Stimulated activated naive B cell treated with anti-CD40 and anti-IgM and Interleukin-4, amounts not matched to agents 10 μg/mL and 1 μg/mL and 100 μg/mL, for 72 hours (primary cell): ENCODE data around the gene HYOU1.

ENCODE experiments used
- ATAC-seq, 2 donors: fragments of 150-1000 bp; cut with Tn5 transposase; replicated peaks; 2 replicates each; pipeline ENCODE4 v1.10.0; 2021; ENCODE audit warnings: moderate library complexity in 1 of 2
- DNase-seq: peaks from one replicate; pipeline ENCODE4 v3.0.0; 2021
- H3K27ac Mint-ChIP-seq: one replicate; pipeline ENCODE4 v1.8.0; 2022; ENCODE audit warnings: mild to moderate bottlenecking, mixed read lengths
- H3K27me3 Mint-ChIP-seq, 2 donors: one replicate each; pipeline ENCODE4 v1.8.0; 2022; ENCODE audit warnings: mixed read lengths in 2 of 2
- H3K36me3 Mint-ChIP-seq, 2 donors: one replicate each; pipeline ENCODE4 v1.8.0; 2022; ENCODE audit warnings: mixed read lengths in 2 of 2, mild to moderate bottlenecking in 1 of 2
- H3K4me1 Mint-ChIP-seq, 2 donors: one replicate each; pipeline ENCODE4 v1.8.0; 2022; ENCODE audit warnings: mixed read lengths in 2 of 2, mild to moderate bottlenecking in 1 of 2
- H3K4me3 Mint-ChIP-seq, 2 donors: one replicate each; pipeline ENCODE4 v1.8.0; 2022; ENCODE audit warnings: mild to moderate bottlenecking in 2 of 2, mixed read lengths in 2 of 2, moderate library complexity in 1 of 2
- H3K9me3 Mint-ChIP-seq, 2 donors: one replicate each; pipeline ENCODE4 v1.8.0; 2022; ENCODE audit warnings: mixed read lengths in 2 of 2, mild to moderate bottlenecking in 1 of 2

The HYOU1 gene

DNA sequence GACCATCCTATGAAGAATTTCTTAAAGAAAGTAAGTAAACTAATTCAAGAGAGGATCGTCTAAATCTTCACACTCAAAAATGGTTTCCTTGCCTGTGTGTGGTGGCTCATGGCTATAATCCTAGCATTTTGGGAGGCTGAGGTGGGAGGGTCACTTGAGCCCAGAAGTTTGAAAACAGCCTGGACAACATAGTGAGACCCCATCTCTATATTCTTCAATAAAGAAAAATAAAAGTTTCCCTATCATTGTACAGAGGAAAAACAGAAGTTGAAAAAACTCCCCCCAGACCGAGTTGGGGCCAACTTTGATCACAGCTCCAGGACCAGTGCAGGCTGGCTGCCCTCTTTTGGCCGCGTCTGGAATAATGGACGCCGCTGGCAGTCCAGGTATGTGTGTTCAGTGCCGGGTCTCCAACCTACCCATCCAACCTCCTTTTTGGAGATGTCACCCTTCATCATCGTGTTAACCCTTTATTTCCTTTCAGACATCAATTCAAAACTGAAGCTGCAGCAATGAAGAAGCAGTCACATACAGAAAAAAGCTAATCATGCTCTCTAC is 41.9 kb downstream of the HYOU1 start:
- H3K4me3 Mint-ChIP-seq, result peak overlapping the region; percentile 30 to 57
- H3K27me3 Mint-ChIP-seq, result no peaks in the 10 kb centered on the region
- DNase-seq (no peak), ATAC-seq (no peak)
- H3K27ac Mint-ChIP-seq, result peak overlapping the region; percentile 69
- H3K36me3 Mint-ChIP-seq, result peaks cover 53 to 65% of the 10 kb centered on the region in 2 donors
- H3K4me1 Mint-ChIP-seq, result peaks cover 25 to 28% of the 10 kb centered on the region in 2 donors
- H3K9me3 Mint-ChIP-seq, result no peaks in the 10 kb centered on the region

DNA sequence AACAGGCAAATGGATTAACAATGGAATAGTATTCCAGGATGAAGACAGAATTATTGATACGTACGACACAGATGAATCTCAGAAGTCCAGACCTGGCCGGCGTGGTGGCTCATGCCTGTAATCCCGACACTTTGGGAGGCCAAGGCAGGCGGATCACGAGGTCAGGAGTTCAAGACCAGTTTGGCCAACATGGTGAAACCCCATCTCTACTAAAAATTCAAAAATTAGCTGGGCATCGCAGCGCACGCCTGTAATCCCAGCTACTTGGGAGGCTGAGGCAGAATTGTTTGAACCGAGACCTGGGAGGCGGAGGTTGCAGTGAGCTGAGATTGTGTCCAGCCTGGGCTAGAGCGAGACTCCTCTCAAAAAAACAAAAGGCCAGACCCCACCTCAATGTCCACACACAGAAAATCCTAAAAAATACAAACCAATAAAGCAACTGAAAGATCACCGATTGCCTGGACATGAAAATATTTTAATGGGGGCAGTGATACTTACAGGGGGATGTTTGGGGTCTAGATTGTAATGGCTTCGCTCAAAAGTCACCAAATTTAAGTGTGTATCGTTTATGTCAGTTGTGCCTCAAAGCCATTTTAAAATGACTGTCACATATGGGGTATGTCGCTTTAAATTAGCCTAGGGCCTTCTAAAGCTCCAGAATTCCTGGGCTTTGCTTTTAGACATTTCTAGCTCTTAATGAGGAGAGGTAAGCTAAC is 42.6 kb downstream of the HYOU1 start:
- Mint-ChIP-seq H3K27ac (peak overlapping the region; percentile 51), H3K36me3 (peaks cover 53 to 69% of the 10 kb centered on the region in 2 donors), H3K4me1 (peaks cover 24 to 28% of the 10 kb centered on the region in 2 donors), H3K9me3 (no peaks in the 10 kb centered on the region), H3K27me3 (no peaks in the 10 kb centered on the region), H3K4me3 (no peak overlapping the region)
- ATAC-seq (no peak), DNase-seq (no peak)

DNA sequence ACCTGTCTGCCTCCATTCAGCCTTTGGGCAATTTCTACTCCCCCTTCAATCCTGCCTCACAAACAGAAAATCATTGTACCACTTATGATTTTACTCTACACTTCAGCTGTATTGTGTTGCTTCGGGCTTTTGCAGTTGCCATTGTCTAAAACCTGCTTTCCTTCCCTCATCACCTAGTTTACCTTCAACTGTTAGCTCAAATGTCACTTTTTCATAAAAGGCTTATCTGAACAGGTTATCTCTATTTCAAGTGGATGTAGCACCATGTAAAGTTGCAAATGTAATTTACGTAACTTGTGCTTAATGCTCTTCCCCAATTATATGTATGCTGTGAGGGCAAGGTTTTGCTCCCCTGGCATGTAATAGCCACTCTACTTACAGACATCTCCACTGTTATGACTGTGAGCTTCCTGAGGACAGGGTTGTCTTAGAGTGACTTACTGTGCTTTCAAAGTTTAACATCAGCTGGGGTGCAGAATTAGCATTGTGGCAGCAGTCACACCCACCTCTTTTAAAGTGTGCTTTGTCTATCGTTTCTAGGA is 44.3 kb downstream of the HYOU1 start:
- Mint-ChIP-seq H3K36me3 (peaks cover 56 to 63% of the 10 kb centered on the region in 2 donors), H3K4me3 (no peak overlapping the region), H3K27me3 (no peaks in the 10 kb centered on the region), H3K4me1 (peaks cover 24 to 28% of the 10 kb centered on the region in 2 donors), H3K27ac (peak overlapping the region; percentile 56), H3K9me3 (no peaks in the 10 kb centered on the region)
- DNase-seq (no peak), ATAC-seq (no peak)

DNA sequence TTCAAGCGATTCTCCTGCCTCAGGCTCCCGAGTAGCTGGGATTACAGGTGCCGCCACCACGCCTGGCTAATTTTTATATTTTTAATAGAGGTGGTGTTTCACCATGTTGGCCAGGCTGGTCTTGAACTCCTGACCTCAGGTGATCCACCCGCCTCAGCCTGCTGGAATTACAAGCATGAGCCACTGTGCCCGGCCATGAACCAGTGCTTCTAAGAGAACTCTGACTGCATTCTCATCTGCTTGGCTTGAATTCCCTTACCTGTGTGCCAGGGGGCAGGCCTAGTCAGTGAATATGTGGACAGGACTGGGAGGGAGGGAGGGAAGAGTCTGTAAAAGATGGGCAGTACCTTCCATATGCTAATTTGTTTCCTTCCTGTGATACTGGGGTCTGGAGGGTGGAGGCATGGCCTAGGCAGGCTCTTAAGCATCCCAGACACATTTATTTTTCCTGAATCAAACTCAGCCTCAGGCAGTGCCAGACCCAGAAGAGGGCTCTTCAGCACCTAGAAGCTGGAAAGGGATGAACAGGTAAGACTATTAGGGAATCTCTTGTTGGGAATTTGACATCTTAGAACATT is 45.4 kb downstream of the HYOU1 start:
- H3K4me1 Mint-ChIP-seq, result peaks cover 29 to 33% of the 10 kb centered on the region in 2 donors
- ATAC-seq, result no peak
- no peak overlapping the region for H3K4me3 Mint-ChIP-seq
- H3K36me3 Mint-ChIP-seq, result peaks cover 61 to 62% of the 10 kb centered on the region in 2 donors
- H3K27ac Mint-ChIP-seq, result no peak overlapping the region
- no peaks in the 10 kb centered on the region for H3K9me3 Mint-ChIP-seq
- no peak for DNase-seq
- H3K27me3 Mint-ChIP-seq, result no peaks in the 10 kb centered on the region

DNA sequence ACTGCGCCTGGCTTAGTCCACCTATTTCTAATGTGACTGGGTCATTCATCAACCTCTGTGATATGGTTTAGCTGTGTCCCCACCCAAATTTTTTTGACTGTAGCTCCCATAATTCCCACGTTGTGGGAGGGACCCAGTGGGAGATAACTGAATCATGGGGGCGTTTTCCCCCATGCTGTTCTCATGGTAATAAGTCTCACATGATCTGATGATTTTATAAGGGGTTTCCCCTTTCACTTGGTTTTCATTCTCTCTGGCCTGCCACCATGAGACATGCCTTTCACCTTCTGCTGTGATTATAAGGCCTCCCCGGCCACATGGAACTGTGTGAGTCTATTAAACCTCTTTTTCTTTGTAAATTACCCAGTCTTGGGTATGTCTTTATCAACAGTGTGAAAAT is 50.3 kb downstream of the HYOU1 start:
- ATAC-seq (no peak), DNase-seq (no peak)
- Mint-ChIP-seq H3K27ac (peak overlapping the region; percentile 51), H3K27me3 (no peaks in the 10 kb centered on the region), H3K9me3 (no peaks in the 10 kb centered on the region), H3K4me3 (no peak overlapping the region), H3K36me3 (peaks cover 39 to 47% of the 10 kb centered on the region in 2 donors), H3K4me1 (peaks cover 7 to 13% of the 10 kb centered on the region in 2 donors)

DNA sequence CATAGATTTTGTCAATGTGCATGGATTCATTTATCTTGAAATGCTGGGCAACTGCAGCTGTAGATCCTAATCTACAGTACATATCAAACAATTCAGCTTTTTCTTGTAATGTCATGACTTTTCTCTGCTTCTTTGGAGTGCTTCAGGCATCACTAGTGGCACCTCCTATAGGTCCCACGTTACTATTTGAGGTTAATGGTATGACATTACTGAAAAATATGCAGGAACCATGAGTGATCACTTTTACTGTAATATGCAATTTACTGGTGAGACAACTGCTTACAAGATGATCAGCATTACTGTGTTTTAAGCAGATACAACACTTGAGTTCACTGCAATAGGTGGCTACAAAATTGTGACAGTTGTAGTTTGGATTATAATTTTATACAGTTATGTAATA is 56.1 kb downstream of the HYOU1 start:
- no peak overlapping the region for H3K27ac Mint-ChIP-seq
- no peak overlapping the region for H3K4me3 Mint-ChIP-seq
- H3K4me1 Mint-ChIP-seq, result peaks cover 15 to 42% of the 10 kb centered on the region in 2 donors
- H3K27me3 Mint-ChIP-seq, result no peaks in the 10 kb centered on the region
- no peaks in the 10 kb centered on the region for H3K9me3 Mint-ChIP-seq
- no peak for DNase-seq
- ATAC-seq, result no peak
- H3K36me3 Mint-ChIP-seq, result peaks cover 16 to 39% of the 10 kb centered on the region in 2 donors

DNA sequence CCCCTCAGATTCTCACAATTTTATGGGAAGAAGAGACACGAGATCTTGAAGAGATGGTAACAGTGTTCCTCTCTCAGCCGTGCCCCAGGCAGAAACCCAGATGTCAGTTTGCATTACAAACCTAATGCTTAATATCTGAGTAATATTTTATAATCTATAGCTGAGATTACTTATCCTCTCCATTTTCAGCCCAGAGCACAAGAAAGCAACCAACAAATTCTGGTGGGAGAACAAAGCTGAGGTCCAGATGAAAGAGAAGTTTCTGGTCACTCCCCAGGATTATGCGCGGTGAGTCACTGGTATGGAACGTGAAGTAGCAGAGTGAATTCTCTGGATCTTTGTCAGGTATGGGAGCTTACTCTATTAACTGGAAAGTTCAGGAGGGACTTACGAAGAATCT is 58.2 kb downstream of the HYOU1 start:
- H3K9me3 Mint-ChIP-seq, result no peaks in the 10 kb centered on the region
- H3K27me3 Mint-ChIP-seq, result no peaks in the 10 kb centered on the region
- DNase-seq (no peak), ATAC-seq (no peak)
- peak overlapping the region; percentile 97 to 98 for H3K4me3 Mint-ChIP-seq
- peak overlapping the region; percentile 97 for H3K27ac Mint-ChIP-seq
- peaks cover 15 to 44% of the 10 kb centered on the region in 2 donors for H3K4me1 Mint-ChIP-seq
- peaks cover 13 to 31% of the 10 kb centered on the region in 2 donors for H3K36me3 Mint-ChIP-seq

DNA sequence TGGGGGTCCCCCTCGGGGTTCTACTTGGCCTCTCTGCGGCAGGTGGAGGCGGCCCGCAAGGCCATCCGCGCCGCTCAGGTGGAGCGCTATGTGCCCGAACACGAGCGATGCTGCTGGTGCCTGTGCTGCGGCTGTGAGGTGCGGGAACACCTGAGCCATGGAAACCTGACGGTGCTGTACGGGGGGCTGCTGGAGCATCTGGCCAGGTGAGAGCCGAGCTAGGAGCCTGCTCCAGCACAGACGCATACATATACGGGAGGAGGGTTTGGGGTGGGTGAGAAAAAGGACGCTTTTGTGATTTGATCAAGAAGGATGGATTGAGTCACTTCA is 58.7 kb downstream of the HYOU1 start:
- H3K36me3 Mint-ChIP-seq, result peaks cover 15 to 32% of the 10 kb centered on the region in 2 donors
- H3K9me3 Mint-ChIP-seq, result no peaks in the 10 kb centered on the region
- peak overlapping the region; percentile 97 to 98 for H3K4me3 Mint-ChIP-seq
- H3K4me1 Mint-ChIP-seq, result peaks cover 15 to 44% of the 10 kb centered on the region in 2 donors
- ATAC-seq (no peak), DNase-seq (no peak)
- H3K27ac Mint-ChIP-seq, result peak overlapping the region; percentile 97
- no peaks in the 10 kb centered on the region for H3K27me3 Mint-ChIP-seq

DNA sequence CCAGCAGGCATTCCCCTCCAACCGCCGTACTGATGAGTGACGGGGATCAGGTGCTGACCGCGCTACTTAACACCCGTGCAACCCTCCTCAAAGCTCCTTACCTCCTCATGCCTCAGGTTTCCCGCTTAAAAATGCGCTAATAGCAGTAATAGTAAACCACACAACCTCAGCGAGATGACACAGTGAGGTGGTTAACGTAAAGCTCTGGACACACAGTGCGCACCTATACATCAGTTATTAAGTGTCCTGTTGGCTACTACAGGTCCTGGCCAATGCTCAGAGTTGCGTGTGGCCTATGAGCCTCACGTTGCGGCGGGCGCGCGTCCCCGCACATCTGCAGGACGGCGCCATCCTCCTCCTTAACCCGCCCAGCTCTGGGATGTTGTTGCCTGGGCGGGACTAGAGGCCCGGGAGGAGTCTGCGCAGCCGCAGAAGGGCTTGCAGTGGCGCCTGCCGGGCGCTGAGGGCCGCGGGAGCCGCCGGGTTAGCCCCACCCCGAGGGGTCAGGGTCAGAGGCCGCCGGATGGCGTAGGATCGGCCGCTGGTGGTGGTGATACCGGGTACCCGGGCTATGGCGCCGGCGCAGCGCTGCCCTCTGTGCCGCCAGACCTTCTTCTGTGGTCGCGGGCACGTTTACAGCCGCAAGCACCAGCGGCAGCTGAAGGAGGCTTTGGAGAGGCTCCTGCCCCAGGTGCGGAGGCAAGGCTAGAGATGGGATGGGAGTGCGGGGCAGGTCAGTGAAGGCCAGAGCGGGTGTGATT is 59.2 kb downstream of the HYOU1 start, which contains the start of gene CENATAC:
CENATAC (plus strand) TSS at position 512 of the 761 bp plus-strand sequence; CDS start at position 572, 60 bp downstream.
- H3K27me3 Mint-ChIP-seq, result no peaks in the 10 kb centered on the region

DNA sequence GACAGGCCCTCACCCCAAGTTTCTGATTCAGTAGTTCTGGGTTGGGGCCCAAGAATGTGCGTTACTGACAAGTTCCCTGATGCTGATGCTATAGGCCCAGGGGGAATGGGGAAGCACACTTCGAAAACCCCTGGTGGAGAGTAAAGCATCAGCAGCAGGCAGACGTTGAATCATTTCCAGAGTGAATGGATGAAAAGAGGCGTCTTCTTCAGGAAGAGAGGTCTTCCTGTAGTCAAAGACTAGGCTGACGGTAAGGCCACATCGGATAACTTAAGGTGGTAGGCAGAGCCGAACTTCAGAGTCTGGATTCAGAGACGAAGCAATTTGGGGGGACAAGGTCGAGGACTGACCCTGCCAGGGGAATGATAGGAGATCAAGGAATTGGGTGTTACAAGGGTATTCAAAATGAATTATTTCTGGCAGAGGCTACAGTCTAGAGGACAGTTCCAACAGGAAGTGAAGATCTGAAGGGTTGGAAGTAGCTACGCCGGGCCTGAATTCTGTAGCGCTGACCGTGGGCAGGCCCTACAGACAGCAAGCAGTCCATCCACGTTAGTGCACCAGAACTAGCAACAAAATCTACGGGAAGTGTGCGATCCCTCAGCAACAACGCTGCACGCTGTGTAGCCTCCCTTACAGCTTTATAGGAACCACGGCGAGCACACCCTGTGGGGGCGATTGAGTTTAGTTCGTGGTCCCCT is 59.9 kb downstream of the HYOU1 start:
- ATAC-seq (peak; percentile 44 to 62), DNase-seq (peak; percentile 56)
- no peaks in the 10 kb centered on the region for H3K9me3 Mint-ChIP-seq
- H3K27me3 Mint-ChIP-seq, result no peaks in the 10 kb centered on the region
- peaks cover 13 to 27% of the 10 kb centered on the region in 2 donors for H3K36me3 Mint-ChIP-seq
- H3K4me1 Mint-ChIP-seq, result peaks cover 15 to 44% of the 10 kb centered on the region in 2 donors
- H3K4me3 Mint-ChIP-seq, result peak overlapping the region; percentile 97 to 98
- H3K27ac Mint-ChIP-seq, result peak overlapping the region; percentile 97

More for the DNA sequence above, 59.2 kb downstream of the HYOU1 start, which contains the start of gene CENATAC:
- Mint-ChIP-seq H3K4me3 (peak within 1 kb of the TSS; percentile 97 to 98), H3K36me3 (peaks cover 13 to 27% of the 10 kb centered on the region in 2 donors), H3K4me1 (peaks cover 15 to 44% of the 10 kb centered on the region in 2 donors), H3K9me3 (no peaks in the 10 kb centered on the region), H3K27ac (peak within 1 kb of the TSS; percentile 97)
- ATAC-seq (peak; percentile 90 to 97), DNase-seq (peak; percentile 93)
